Astrocyte of the cerebellum (primary cell): ENCODE results near the gene DDX51.
"Not testable (repeated sequence)": the region's sequence is repeated elsewhere in the genome, so short reads cannot be mapped to it uniquely, and the experiment has no call there.

Experiments used
- DNase-seq: peaks from one replicate; pipeline ENCODE4 v3.0.0-alpha.2; 2011; ENCODE audit warnings: low read depth
- H3K4me3 ChIP-seq: 2 replicates; pipeline ENCODE4 v1.5.1; 2011; ENCODE audit warnings: mild to moderate bottlenecking, low read depth, low read length, moderate library complexity
- in situ Hi-C: cut with HindIII; loops from 2 replicates; pipeline ENCODE4 v1.10.0; 2017; ENCODE audit warnings: low sequenced_read_pairs
- TF ChIP-seq, protein P1 (sequence below): IDR thresholded peaks from 2 replicates; pipeline ENCODE4 v1.5.1; 2012; ENCODE audit warnings: low read length, low read depth, moderate library complexity, mild to moderate bottlenecking; ENCODE audit errors: missing control alignments

DDX51 gene

GRCh38 chr12:132153501-132154340 lies 9.6 kb upstream of the DDX51 start:
- DNase-seq: peak; percentile 49
- TF ChIP-seq, protein P1, sequence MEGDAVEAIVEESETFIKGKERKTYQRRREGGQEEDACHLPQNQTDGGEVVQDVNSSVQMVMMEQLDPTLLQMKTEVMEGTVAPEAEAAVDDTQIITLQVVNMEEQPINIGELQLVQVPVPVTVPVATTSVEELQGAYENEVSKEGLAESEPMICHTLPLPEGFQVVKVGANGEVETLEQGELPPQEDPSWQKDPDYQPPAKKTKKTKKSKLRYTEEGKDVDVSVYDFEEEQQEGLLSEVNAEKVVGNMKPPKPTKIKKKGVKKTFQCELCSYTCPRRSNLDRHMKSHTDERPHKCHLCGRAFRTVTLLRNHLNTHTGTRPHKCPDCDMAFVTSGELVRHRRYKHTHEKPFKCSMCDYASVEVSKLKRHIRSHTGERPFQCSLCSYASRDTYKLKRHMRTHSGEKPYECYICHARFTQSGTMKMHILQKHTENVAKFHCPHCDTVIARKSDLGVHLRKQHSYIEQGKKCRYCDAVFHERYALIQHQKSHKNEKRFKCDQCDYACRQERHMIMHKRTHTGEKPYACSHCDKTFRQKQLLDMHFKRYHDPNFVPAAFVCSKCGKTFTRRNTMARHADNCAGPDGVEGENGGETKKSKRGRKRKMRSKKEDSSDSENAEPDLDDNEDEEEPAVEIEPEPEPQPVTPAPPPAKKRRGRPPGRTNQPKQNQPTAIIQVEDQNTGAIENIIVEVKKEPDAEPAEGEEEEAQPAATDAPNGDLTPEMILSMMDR: peak; percentile 90
- in situ Hi-C loops: no loop called here
- no peak overlapping the region for H3K4me3 ChIP-seq

- in situ Hi-C loops: no loop called here
- no peak for DNase-seq
- TF ChIP-seq, protein P1: no peak
- H3K4me3 ChIP-seq: no peak overlapping the region
Measured at GRCh38 chr12:132152953-132153352, 8.8 kb upstream of the DDX51 start.

DNA sequence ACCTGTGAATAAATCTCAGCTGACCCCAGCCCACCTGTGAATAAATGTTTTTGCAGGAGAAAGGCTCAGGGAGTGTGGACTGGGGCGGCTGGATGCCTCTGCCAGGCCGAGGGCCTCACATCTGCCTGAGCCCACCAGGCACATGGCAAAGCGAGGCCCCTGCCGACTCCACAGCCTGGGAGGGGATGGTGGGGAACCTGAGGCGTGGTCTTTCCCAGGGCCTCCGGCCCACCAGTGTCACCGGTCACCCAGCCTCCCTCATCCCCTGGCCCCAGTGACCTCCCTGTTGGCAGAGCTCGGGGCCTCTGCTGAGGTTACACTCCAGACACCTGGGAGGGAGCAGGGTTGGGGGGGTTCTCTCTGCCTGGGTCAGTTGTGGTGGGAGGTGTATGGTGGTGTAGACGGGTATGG lies 8.3 kb upstream of the DDX51 start:
- H3K4me3 ChIP-seq: no peak overlapping the region
- TF ChIP-seq, protein P1: no peak
- in situ Hi-C loops: no loop called here
- no peak for DNase-seq

DNA sequence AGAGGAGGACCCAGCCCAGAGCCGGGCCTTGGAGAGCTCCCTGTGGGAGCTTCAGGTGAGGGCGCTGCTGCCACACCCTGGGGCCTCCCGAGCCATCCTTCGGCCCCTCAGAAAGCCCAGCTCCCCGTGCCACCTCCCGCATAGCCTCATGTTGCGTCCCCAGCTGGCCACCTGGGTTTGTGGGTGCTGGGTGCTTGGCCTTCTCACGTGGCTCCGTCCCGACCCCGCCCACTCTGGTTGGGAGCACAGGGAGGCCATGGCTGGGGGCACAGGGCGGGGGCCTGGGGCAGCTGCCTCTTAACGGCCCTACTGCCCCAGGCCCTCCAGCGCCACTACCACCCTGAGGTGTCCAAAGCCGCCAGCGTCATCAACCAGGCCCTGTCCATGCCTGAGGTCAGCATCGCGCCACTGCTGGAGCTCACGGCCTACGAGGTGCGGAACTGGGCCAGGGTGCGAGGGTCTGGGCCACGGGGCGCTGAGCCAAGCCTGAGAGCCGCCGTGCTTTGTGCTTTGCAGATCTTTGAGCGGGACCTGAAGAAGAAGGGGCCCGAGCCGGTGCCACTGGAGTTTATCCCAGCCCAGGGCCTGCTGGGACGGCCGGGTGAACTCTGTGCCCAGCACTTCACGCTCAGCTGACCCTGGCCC lies 7.8 kb upstream of the DDX51 start:
- no peak for DNase-seq
- TF ChIP-seq, protein P1: no peak
- in situ Hi-C loops: no loop called here
- no peak overlapping the region for H3K4me3 ChIP-seq

DNA sequence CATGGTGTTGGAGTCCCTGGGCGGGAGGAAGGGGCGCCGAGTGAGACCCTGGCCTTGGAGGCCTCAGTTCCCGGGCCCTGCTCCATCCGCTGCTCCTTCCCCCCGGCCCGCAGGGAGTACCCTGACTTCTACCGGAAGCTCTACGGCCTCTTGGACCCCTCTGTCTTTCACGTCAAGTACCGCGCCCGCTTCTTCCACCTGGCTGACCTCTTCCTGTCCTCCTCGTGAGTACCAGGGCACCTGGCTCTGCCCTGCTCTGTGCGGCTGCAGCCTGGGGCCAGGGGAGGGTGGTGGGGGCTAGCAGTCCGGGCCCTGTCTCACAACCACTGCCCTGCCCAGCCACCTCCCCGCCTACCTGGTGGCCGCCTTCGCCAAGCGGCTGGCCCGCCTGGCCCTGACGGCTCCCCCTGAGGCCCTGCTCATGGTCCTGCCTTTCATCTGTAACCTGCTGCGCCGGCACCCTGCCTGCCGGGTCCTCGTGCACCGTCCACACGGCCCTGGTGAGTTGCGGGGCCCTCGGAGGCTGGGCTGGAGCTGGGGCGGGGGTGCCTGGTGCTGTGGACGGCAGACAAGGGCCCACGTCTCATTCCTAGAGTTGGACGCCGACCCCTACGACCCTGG lies 7.1 kb upstream of the DDX51 start:
- no peak for DNase-seq
- H3K4me3 ChIP-seq: no peak overlapping the region
- TF ChIP-seq, protein P1: no peak
- in situ Hi-C loops: no loop called here

DNA sequence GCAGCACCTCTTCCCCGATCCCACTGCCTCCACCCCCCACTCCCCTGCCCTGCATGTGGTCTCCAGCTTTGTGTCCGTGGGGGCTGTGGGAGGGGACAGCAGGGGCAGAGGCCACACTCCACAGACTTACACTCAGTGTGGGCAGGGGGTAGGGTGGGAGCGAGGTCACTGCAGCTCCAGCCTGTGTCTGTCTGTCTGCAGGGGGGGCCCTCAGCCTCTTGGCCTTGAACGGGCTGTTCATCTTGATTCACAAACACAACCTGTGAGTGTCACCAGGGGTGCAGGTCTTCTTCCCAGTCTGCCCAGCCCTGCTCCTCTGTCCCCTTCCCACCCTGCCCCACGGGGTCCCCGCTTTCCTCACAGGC lies 6.6 kb upstream of the DDX51 start:
- TF ChIP-seq, protein P1: no peak
- no peak for DNase-seq
- no peak overlapping the region for H3K4me3 ChIP-seq
- in situ Hi-C loops: no loop called here

GRCh38 chr12:132149526-132149925 lies 5.4 kb upstream of the DDX51 start:
- in situ Hi-C loops: not testable (repeated sequence)

More at GRCh38 chr12:132149526-132149925, 5.4 kb upstream of the DDX51 start:
- not testable (repeated sequence) for H3K4me3 ChIP-seq, DNase-seq
